T-helper 17 cell (primary cell): Measurements from ENCODE around the gene UNC5C. TPM values are rescaled to one million over a fixed set of nuclear protein-coding genes. Genes with fewer than 3 reads are reported as not detected.

ENCODE experiments used
- ATAC-seq: fragments of 150-1000 bp; cut with Tn5 transposase; 2 replicates; pipeline ENCODE4 v1.10.0; 2021; ENCODE audit warnings: mild to moderate bottlenecking, moderate library complexity
- DNase-seq, 3 donors: peaks; one replicate each; pipeline versions ENCODE4 v3.0.0 to v3.0.0-alpha.2; 2020 to 2021
- H3K9me3 ChIP-seq: one replicate; pipeline ENCODE4 v1.7.0; 2013; ENCODE audit warnings: low read length, mild to moderate bottlenecking; ENCODE audit not compliant: control insufficient read depth, poor library complexity, severe bottlenecking
- H3K27ac Mint-ChIP-seq: one replicate; pipeline ENCODE4 v1.8.0; 2022; ENCODE audit warnings: mild to moderate bottlenecking, moderate library complexity, mixed read lengths
- H3K27me3 Mint-ChIP-seq: one replicate; pipeline ENCODE4 v1.8.0; 2022; ENCODE audit warnings: mixed read lengths
- H3K36me3 Mint-ChIP-seq: one replicate; pipeline ENCODE4 v1.8.0; 2022; ENCODE audit warnings: low read depth, mixed read lengths
- H3K4me1 Mint-ChIP-seq: one replicate; pipeline ENCODE4 v1.8.0; 2022; ENCODE audit warnings: mild to moderate bottlenecking, mixed read lengths
- H3K4me3 Mint-ChIP-seq: one replicate; pipeline ENCODE4 v1.8.0; 2022; ENCODE audit warnings: mild to moderate bottlenecking, moderate library complexity, mixed read lengths
- total RNA-seq, 4 donors: library from RNA in 2 of 4; stranded (reverse) in 2 of 4; gene quantifications; one replicate each; pipeline ENCODE4 v1.2.3 and lab custom pipeline; 2022 to 2026

Gene UNC5C
- total RNA-seq, 2 donors from 2014 or later: 0.18 TPM; not detected in 1

GRCh38 chr4:95457353-95457752, 91.4 kb downstream of the UNC5C start:
- no peaks in the 10 kb centered on the region for H3K9me3 ChIP-seq
- DNase-seq (no peak), ATAC-seq (no peak)
- peaks cover 7% of the 10 kb centered on the region for H3K27me3 Mint-ChIP-seq
- H3K27ac Mint-ChIP-seq: no peak overlapping the region
- no peak overlapping the region for H3K4me3 Mint-ChIP-seq
- H3K36me3 Mint-ChIP-seq: no peaks in the 10 kb centered on the region
- peaks cover 5% of the 10 kb centered on the region for H3K4me1 Mint-ChIP-seq

- Mint-ChIP-seq H3K36me3 (no peaks in the 10 kb centered on the region), H3K27ac (no peak overlapping the region), H3K27me3 (peaks cover 9% of the 10 kb centered on the region), H3K4me1 (no peaks in the 10 kb centered on the region), H3K4me3 (no peak overlapping the region)
- ATAC-seq (no peak), DNase-seq (no peak)
- no peaks in the 10 kb centered on the region for H3K9me3 ChIP-seq
Measured at GRCh38 chr4:95450294-95450693, 98.5 kb downstream of the UNC5C start.

- DNase-seq: no peak
- Mint-ChIP-seq H3K27me3 (no peaks in the 10 kb centered on the region), H3K36me3 (no peaks in the 10 kb centered on the region), H3K27ac (no peak overlapping the region), H3K4me1 (no peaks in the 10 kb centered on the region), H3K4me3 (no peak overlapping the region)
- H3K9me3 ChIP-seq: no peaks in the 10 kb centered on the region
- ATAC-seq: no peak
Measured at GRCh38 chr4:95446173-95446572, 102.6 kb downstream of the UNC5C start.

GRCh38 chr4:95445251-95445650, 103.5 kb downstream of the UNC5C start:
- H3K9me3 ChIP-seq: no peaks in the 10 kb centered on the region
- no peaks in the 10 kb centered on the region for H3K27me3 Mint-ChIP-seq
- no peaks in the 10 kb centered on the region for H3K4me1 Mint-ChIP-seq
- ATAC-seq: no peak
- no peak for DNase-seq
- H3K27ac Mint-ChIP-seq: no peak overlapping the region
- H3K4me3 Mint-ChIP-seq: no peak overlapping the region
- H3K36me3 Mint-ChIP-seq: no peaks in the 10 kb centered on the region

GRCh38 chr4:95444812-95445211, 104.0 kb downstream of the UNC5C start:
- Mint-ChIP-seq H3K27me3 (no peaks in the 10 kb centered on the region), H3K4me1 (no peaks in the 10 kb centered on the region), H3K27ac (no peak overlapping the region), H3K4me3 (no peak overlapping the region), H3K36me3 (no peaks in the 10 kb centered on the region)
- no peak for DNase-seq
- no peak for ATAC-seq
- no peaks in the 10 kb centered on the region for H3K9me3 ChIP-seq

- H3K4me1 Mint-ChIP-seq: no peaks in the 10 kb centered on the region
- no peak overlapping the region for H3K27ac Mint-ChIP-seq
- H3K27me3 Mint-ChIP-seq: no peaks in the 10 kb centered on the region
- DNase-seq: no peak
- ATAC-seq: no peak
- no peaks in the 10 kb centered on the region for H3K36me3 Mint-ChIP-seq
- H3K9me3 ChIP-seq: no peaks in the 10 kb centered on the region
- H3K4me3 Mint-ChIP-seq: no peak overlapping the region
Measured at GRCh38 chr4:95439896-95440295, 108.9 kb downstream of the UNC5C start.

- H3K36me3 Mint-ChIP-seq: no peaks in the 10 kb centered on the region
Measured at GRCh38 chr4:95439071-95439470, 109.7 kb downstream of the UNC5C start.

GRCh38 chr4:95432466-95432865, 116.3 kb downstream of the UNC5C start:
- Mint-ChIP-seq H3K27me3 (no peaks in the 10 kb centered on the region), H3K27ac (no peak overlapping the region), H3K36me3 (no peaks in the 10 kb centered on the region), H3K4me3 (no peak overlapping the region), H3K4me1 (peaks cover 4% of the 10 kb centered on the region)
- ATAC-seq (no peak), DNase-seq (no peak)
- H3K9me3 ChIP-seq: no peaks in the 10 kb centered on the region

More at GRCh38 chr4:95439071-95439470, 109.7 kb downstream of the UNC5C start:
- no peaks in the 10 kb centered on the region for H3K9me3 ChIP-seq
- no peak overlapping the region for H3K27ac Mint-ChIP-seq
- H3K4me3 Mint-ChIP-seq: no peak overlapping the region
- ATAC-seq (no peak), DNase-seq (no peak)
- no peaks in the 10 kb centered on the region for H3K27me3 Mint-ChIP-seq
- no peaks in the 10 kb centered on the region for H3K4me1 Mint-ChIP-seq

GRCh38 chr4:95431678-95432077, 117.1 kb downstream of the UNC5C start:
- no peak for DNase-seq
- Mint-ChIP-seq H3K27ac (no peak overlapping the region), H3K27me3 (no peaks in the 10 kb centered on the region), H3K36me3 (no peaks in the 10 kb centered on the region), H3K4me1 (peaks cover 7% of the 10 kb centered on the region), H3K4me3 (no peak overlapping the region)
- ATAC-seq: no peak
- no peaks in the 10 kb centered on the region for H3K9me3 ChIP-seq

- DNase-seq (no peak), ATAC-seq (no peak)
- Mint-ChIP-seq H3K4me1 (peaks cover 7% of the 10 kb centered on the region), H3K36me3 (no peaks in the 10 kb centered on the region), H3K27ac (no peak overlapping the region), H3K27me3 (no peaks in the 10 kb centered on the region), H3K4me3 (no peak overlapping the region)
- no peaks in the 10 kb centered on the region for H3K9me3 ChIP-seq
Measured at GRCh38 chr4:95429416-95429815, 119.4 kb downstream of the UNC5C start.

- H3K27me3 Mint-ChIP-seq: no peaks in the 10 kb centered on the region
- peaks cover 7% of the 10 kb centered on the region for H3K4me1 Mint-ChIP-seq
- no peak overlapping the region for H3K27ac Mint-ChIP-seq
- H3K4me3 Mint-ChIP-seq: no peak overlapping the region
- no peaks in the 10 kb centered on the region for H3K36me3 Mint-ChIP-seq
- H3K9me3 ChIP-seq: no peaks in the 10 kb centered on the region
- DNase-seq (no peak), ATAC-seq (no peak)
Measured at GRCh38 chr4:95428291-95429070, 120.3 kb downstream of the UNC5C start.

GRCh38 chr4:95426455-95426854, 122.3 kb downstream of the UNC5C start:
- H3K36me3 Mint-ChIP-seq: no peaks in the 10 kb centered on the region
- H3K9me3 ChIP-seq: no peaks in the 10 kb centered on the region
- ATAC-seq (no peak), DNase-seq (no peak)
- H3K27me3 Mint-ChIP-seq: no peaks in the 10 kb centered on the region
- no peak overlapping the region for H3K4me3 Mint-ChIP-seq
- peaks cover 7% of the 10 kb centered on the region for H3K4me1 Mint-ChIP-seq
- no peak overlapping the region for H3K27ac Mint-ChIP-seq

- Mint-ChIP-seq H3K4me3 (no peak overlapping the region), H3K27me3 (no peaks in the 10 kb centered on the region)
Measured at GRCh38 chr4:95422436-95422835, 126.3 kb downstream of the UNC5C start.

GRCh38 chr4:95421869-95422268, 126.9 kb downstream of the UNC5C start:
- no peak for ATAC-seq
- H3K9me3 ChIP-seq: no peaks in the 10 kb centered on the region
- no peak overlapping the region for H3K4me3 Mint-ChIP-seq
- H3K27ac Mint-ChIP-seq: no peak overlapping the region
- H3K27me3 Mint-ChIP-seq: no peaks in the 10 kb centered on the region
- H3K4me1 Mint-ChIP-seq: peaks cover 8% of the 10 kb centered on the region
- no peak for DNase-seq
- H3K36me3 Mint-ChIP-seq: no peaks in the 10 kb centered on the region

More at GRCh38 chr4:95422436-95422835, 126.3 kb downstream of the UNC5C start:
- Mint-ChIP-seq H3K4me1 (peaks cover 8% of the 10 kb centered on the region), H3K36me3 (no peaks in the 10 kb centered on the region), H3K27ac (no peak overlapping the region)
- H3K9me3 ChIP-seq: no peaks in the 10 kb centered on the region
- ATAC-seq (no peak), DNase-seq (no peak)
